T-helper 2 cell treated with Interferon-gamma antibody and Interleukin-4, amounts not matched to agents 5 μg/mL and 100 μg/mL, for 36 hours (primary cell): Measurements from ENCODE around the gene CDR2L.
A peak's percentile ranks its signal among the peaks of the same experiment; 100 is the strongest.
"Not testable (repeated sequence)": the region's sequence is repeated elsewhere in the genome, so short reads cannot be mapped to it uniquely, and the experiment has no call there.

Experiments
- DNase-seq: peaks from one replicate; pipeline ENCODE4 v3.0.0; 2021; ENCODE audit warnings: low spot score
- H3K27ac Mint-ChIP-seq: one replicate; pipeline ENCODE4 v1.8.0; 2021; ENCODE audit warnings: mild to moderate bottlenecking, mixed read lengths
- H3K27me3 Mint-ChIP-seq: one replicate; pipeline ENCODE4 v1.8.0; 2021; ENCODE audit warnings: low read depth, mixed read lengths
- H3K36me3 Mint-ChIP-seq: one replicate; pipeline ENCODE4 v1.8.0; 2021; ENCODE audit warnings: low read depth, mixed read lengths
- H3K4me1 Mint-ChIP-seq: one replicate; pipeline ENCODE4 v1.8.0; 2021; ENCODE audit warnings: low read depth, mixed read lengths
- H3K4me3 Mint-ChIP-seq: one replicate; pipeline ENCODE4 v1.8.0; 2022; ENCODE audit warnings: mild to moderate bottlenecking, moderate library complexity, mixed read lengths
- H3K9me3 Mint-ChIP-seq: one replicate; pipeline ENCODE4 v1.8.0; 2021; ENCODE audit warnings: mixed read lengths

CDR2L gene

DNA sequence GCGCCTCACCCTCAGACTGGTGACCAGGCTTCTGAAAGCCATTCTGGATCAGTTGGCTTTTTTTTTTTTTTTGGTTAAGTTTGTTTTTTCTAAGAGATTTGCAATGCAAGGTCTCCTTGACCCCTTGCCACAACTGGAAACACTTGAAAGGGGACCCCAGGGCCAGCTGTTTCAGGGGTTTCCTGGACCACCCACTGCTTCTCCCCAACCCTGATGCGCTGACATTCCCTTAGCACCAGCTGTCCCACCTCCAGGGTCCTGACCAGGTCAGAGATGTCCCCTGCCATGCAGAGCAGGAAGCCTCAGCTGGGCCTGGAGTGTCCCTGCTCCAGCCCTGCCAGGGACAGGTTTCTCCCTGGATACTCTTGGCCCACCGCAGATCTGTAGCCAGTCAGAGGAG, 16.9 kb downstream of the CDR2L start:
- H3K27ac Mint-ChIP-seq = no peak overlapping the region
- no peaks in the 10 kb centered on the region for H3K4me1 Mint-ChIP-seq
- no peak for DNase-seq
- no peak overlapping the region for H3K4me3 Mint-ChIP-seq
- H3K36me3 Mint-ChIP-seq = no peaks in the 10 kb centered on the region
- H3K27me3 Mint-ChIP-seq = peaks cover 3% of the 10 kb centered on the region
- H3K9me3 Mint-ChIP-seq = no peaks in the 10 kb centered on the region

DNA sequence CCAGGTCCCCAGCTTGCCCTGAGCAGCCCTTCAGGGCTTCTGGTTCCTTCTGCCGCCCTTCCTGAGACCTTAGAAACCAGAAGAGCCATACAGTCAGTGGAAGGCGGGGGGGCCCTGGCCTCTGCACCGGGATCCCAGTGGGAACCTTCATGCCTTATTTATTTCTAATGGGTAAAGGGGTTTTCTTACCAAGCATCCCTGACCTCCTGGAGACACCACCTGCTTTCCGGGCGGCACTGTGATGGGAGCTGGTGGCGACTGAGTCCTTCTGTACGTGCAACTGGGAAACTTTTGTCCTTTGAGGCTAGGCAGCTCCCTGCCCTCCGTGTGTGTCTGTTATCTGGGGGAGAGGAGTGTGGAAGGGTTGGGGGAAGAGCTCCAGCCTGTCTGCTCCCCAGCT, 17.9 kb downstream of the CDR2L start:
- no peaks in the 10 kb centered on the region for H3K4me1 Mint-ChIP-seq
- no peak overlapping the region for H3K27ac Mint-ChIP-seq
- no peak for DNase-seq
- H3K4me3 Mint-ChIP-seq = no peak overlapping the region
- no peaks in the 10 kb centered on the region for H3K9me3 Mint-ChIP-seq
- H3K36me3 Mint-ChIP-seq = no peaks in the 10 kb centered on the region
- H3K27me3 Mint-ChIP-seq = peaks cover 3% of the 10 kb centered on the region

GRCh38 chr17:75006084-75006483, 18.7 kb downstream of the CDR2L start:
- not testable (repeated sequence) for H3K27me3 Mint-ChIP-seq, H3K4me1 Mint-ChIP-seq, H3K4me3 Mint-ChIP-seq, H3K9me3 Mint-ChIP-seq, H3K36me3 Mint-ChIP-seq, DNase-seq, H3K27ac Mint-ChIP-seq

DNA sequence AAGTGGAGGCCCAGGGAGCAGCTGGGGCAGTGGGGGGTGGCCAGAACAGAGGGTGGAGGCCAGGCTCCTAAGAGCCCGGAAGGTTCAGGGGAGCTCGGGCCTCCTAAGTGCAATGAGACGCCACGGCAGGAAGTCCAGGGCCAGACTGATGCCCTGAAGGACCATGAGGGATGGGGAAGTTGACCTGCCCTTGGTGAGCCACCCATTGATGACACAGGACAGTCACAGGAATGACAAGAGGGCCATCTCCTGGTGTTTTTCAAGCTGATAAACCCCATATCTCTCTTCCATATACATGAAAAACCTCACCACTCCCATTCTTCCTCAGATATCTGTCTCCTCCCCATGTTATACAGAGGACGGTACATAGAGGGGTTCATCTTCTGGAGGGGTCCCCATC, 19.2 kb downstream of the CDR2L start:
- no peak overlapping the region for H3K27ac Mint-ChIP-seq
- H3K4me3 Mint-ChIP-seq = no peak overlapping the region
- H3K36me3 Mint-ChIP-seq = no peaks in the 10 kb centered on the region
- H3K27me3 Mint-ChIP-seq = peaks cover 3% of the 10 kb centered on the region
- DNase-seq = no peak
- no peaks in the 10 kb centered on the region for H3K9me3 Mint-ChIP-seq
- no peaks in the 10 kb centered on the region for H3K4me1 Mint-ChIP-seq

GRCh38 chr17:75008373-75008772, 20.9 kb downstream of the CDR2L start:
- no peaks in the 10 kb centered on the region for H3K9me3 Mint-ChIP-seq
- DNase-seq = no peak
- no peaks in the 10 kb centered on the region for H3K36me3 Mint-ChIP-seq
- H3K4me1 Mint-ChIP-seq = peaks cover 7% of the 10 kb centered on the region
- H3K4me3 Mint-ChIP-seq = no peak overlapping the region
- peaks cover 3% of the 10 kb centered on the region for H3K27me3 Mint-ChIP-seq
- H3K27ac Mint-ChIP-seq = no peak overlapping the region

- peaks cover 13% of the 10 kb centered on the region for H3K4me1 Mint-ChIP-seq
- no peak for DNase-seq
- H3K36me3 Mint-ChIP-seq = peaks cover 3% of the 10 kb centered on the region
- no peak overlapping the region for H3K27ac Mint-ChIP-seq
- no peak overlapping the region for H3K4me3 Mint-ChIP-seq
- H3K27me3 Mint-ChIP-seq = peaks cover 3% of the 10 kb centered on the region
- H3K9me3 Mint-ChIP-seq = no peaks in the 10 kb centered on the region
Observed at GRCh38 chr17:75009139-75009724, 21.8 kb downstream of the CDR2L start.

- Mint-ChIP-seq H3K36me3 (peaks cover 5% of the 10 kb centered on the region), H3K4me1 (peaks cover 20% of the 10 kb centered on the region), H3K27ac (no peak overlapping the region), H3K4me3 (peak overlapping the region; percentile 39), H3K27me3 (peaks cover 3% of the 10 kb centered on the region), H3K9me3 (no peaks in the 10 kb centered on the region)
- no peak for DNase-seq
Observed at GRCh38 chr17:75010683-75011400, 23.4 kb downstream of the CDR2L start.

DNA sequence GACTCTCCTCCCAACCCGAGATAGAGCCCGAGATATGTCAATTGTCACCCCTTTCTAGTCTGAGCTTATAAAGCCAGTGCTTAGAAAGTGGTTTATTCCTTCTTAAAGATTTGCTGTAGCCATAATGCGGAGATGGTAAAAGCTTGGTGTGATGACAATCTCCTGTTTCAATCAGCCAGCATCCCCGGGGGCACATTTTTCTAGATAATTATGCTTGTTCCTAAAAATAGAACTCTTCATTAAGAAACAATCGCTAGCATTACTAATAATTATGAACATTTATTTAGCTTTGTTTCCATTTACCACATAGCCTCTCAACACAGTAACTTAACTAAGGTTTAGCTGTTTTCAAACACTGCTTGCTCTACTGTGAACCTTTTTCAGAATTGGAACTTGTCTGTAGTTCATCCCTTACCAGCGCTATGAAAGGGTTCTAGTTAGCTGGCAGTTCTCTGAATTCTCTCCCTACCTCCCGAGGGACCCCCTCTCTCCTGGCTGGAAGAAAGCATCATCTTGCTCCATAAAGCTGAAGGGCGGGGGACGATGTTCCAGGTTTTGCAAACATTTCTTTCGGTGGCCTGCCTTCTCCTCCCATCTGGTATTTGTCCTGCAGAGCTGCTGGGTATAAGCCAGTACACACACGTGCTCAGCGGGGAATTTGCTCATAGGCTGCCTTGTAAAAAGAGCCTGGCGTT, 24.1 kb downstream of the CDR2L start:
- peaks cover 20% of the 10 kb centered on the region for H3K4me1 Mint-ChIP-seq
- H3K27ac Mint-ChIP-seq = peak overlapping the region; percentile 85
- no peak for DNase-seq
- no peaks in the 10 kb centered on the region for H3K9me3 Mint-ChIP-seq
- peaks cover 7% of the 10 kb centered on the region for H3K36me3 Mint-ChIP-seq
- H3K27me3 Mint-ChIP-seq = no peaks in the 10 kb centered on the region
- H3K4me3 Mint-ChIP-seq = peak overlapping the region; percentile 94

DNA sequence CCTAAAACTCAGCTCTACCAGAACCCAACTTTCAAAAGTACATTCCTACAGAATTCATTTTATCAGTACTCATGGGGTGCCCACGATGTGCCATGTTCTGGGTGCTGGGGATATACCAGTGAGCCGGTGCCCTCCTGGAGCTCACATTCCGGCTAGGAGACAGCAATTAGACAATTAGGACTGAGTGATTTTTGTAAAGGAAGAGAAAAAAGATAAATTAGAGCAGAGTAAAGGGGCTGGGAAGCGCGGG, 24.6 kb downstream of the CDR2L start:
- DNase-seq = no peak
- Mint-ChIP-seq H3K36me3 (peaks cover 10% of the 10 kb centered on the region), H3K4me1 (peaks cover 20% of the 10 kb centered on the region), H3K9me3 (no peaks in the 10 kb centered on the region), H3K27ac (peak overlapping the region; percentile 85), H3K27me3 (no peaks in the 10 kb centered on the region), H3K4me3 (peak overlapping the region; percentile 94)

GRCh38 chr17:75012346-75013091, 25.1 kb downstream of the CDR2L start, which contains the start of gene MRPL58:
Gene MRPL58, plus strand, starts transcription at chr17:75012670. Its CDS starts 17 bp downstream, at chr17:75012687.
- H3K27me3 Mint-ChIP-seq = no peaks in the 10 kb centered on the region
- H3K4me1 Mint-ChIP-seq = peaks cover 20% of the 10 kb centered on the region
- H3K27ac Mint-ChIP-seq = peak within 1 kb of the TSS; percentile 85
- H3K4me3 Mint-ChIP-seq = peak within 1 kb of the TSS; percentile 94
- no peaks in the 10 kb centered on the region for H3K9me3 Mint-ChIP-seq
- DNase-seq = peak; percentile 80
- H3K36me3 Mint-ChIP-seq = peaks cover 10% of the 10 kb centered on the region

GRCh38 chr17:75013092-75013559, 25.7 kb downstream of the CDR2L start:
- peak overlapping the region; percentile 83 for H3K27ac Mint-ChIP-seq
- no peaks in the 10 kb centered on the region for H3K27me3 Mint-ChIP-seq
- H3K4me1 Mint-ChIP-seq = peaks cover 20% of the 10 kb centered on the region
- peak overlapping the region; percentile 94 for H3K4me3 Mint-ChIP-seq
- H3K9me3 Mint-ChIP-seq = no peaks in the 10 kb centered on the region
- no peak for DNase-seq
- peaks cover 12% of the 10 kb centered on the region for H3K36me3 Mint-ChIP-seq

- Mint-ChIP-seq H3K4me3 (no peak overlapping the region), H3K9me3 (no peaks in the 10 kb centered on the region), H3K27me3 (no peaks in the 10 kb centered on the region), H3K36me3 (peaks cover 35% of the 10 kb centered on the region), H3K4me1 (peaks cover 6% of the 10 kb centered on the region), H3K27ac (no peak overlapping the region)
- DNase-seq = no peak
Observed at GRCh38 chr17:75019146-75019545, 31.7 kb downstream of the CDR2L start.

DNA sequence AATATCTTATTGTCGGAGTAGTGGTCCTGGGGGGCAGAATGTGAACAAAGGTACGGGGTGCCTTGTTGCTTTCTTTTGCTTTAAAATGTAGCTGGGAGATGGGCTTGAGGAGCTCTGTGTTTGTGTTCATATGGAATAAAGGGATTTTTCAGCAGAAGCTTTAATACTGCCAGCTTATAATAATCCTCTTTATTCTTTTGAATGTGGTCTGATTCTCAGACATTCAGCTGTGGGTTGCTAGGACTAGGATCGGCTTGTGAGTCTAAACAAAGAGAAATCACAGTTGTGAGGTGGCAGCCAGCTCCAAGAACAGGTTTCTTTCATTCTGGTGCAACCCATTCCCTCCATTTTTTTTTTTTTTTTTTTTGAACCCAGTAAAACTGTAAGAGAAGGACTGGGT, 32.3 kb downstream of the CDR2L start:
- Mint-ChIP-seq H3K36me3 (peaks cover 35% of the 10 kb centered on the region), H3K27ac (no peak overlapping the region), H3K27me3 (no peaks in the 10 kb centered on the region)

More for the DNA sequence above, 32.3 kb downstream of the CDR2L start:
- H3K4me1 Mint-ChIP-seq = peaks cover 5% of the 10 kb centered on the region
- H3K4me3 Mint-ChIP-seq = no peak overlapping the region
- no peaks in the 10 kb centered on the region for H3K9me3 Mint-ChIP-seq
- no peak for DNase-seq
